ENCODE data around the gene ZNF646.
"Not testable (repeated sequence)": the region's sequence is repeated elsewhere in the genome, so short reads cannot be mapped to it uniquely, and the experiment has no call there.

ZNF646 gene

GRCh38 chr16:31094088-31094423 is 19.8 kb downstream of the ZNF646 start:
- TF ChIP-seq MAX (IDR thresholded peaks at IDR 0.05; ENCODE audit: low read depth, low read length), result no peak
- no peak for TF ChIP-seq POLR2A (IDR thresholded peaks at IDR 0.05; ENCODE audit: extremely low read depth, insufficient read length)
- TF ChIP-seq MYC (IDR thresholded peaks at IDR 0.05; ENCODE audit: low read depth, low read length), result no peak
- no peak for TF ChIP-seq CTCF (IDR thresholded peaks at IDR 0.05; ENCODE audit: low read depth, low read length)
- H3K4me3 ChIP-seq (ENCODE audit: low read depth, low read length), result peak overlapping the region; percentile 85
- no peak for DNase-seq (ENCODE audit: low read depth)

- peak; percentile 37 for TF ChIP-seq POLR2A (IDR thresholded peaks at IDR 0.05; ENCODE audit: extremely low read depth, insufficient read length)
- no peak for TF ChIP-seq CTCF (IDR thresholded peaks at IDR 0.05; ENCODE audit: low read depth, low read length)
- peak; percentile 56; the same call in 1 of the 2 replicates for TF ChIP-seq MAX (IDR thresholded peaks at IDR 0.05; ENCODE audit: low read depth, low read length)
- peak; percentile 66 for TF ChIP-seq MYC (IDR thresholded peaks at IDR 0.05; ENCODE audit: low read depth, low read length)
- DNase-seq (ENCODE audit: low read depth), result peak; percentile 98
- H3K4me3 ChIP-seq (ENCODE audit: low read depth, low read length), result peak within 1 kb of the TSS; percentile 85
Observed at GRCh38 chr16:31094424-31095120, 20.4 kb downstream of the ZNF646 start, which contains the start of gene VKORC1. VKORC1 (minus strand) TSS chr16:31094797; CDS start chr16:31094729, 68 bp downstream.

GRCh38 chr16:31099860-31100638 is 25.8 kb downstream of the ZNF646 start:
- H3K4me3 ChIP-seq (ENCODE audit: low read depth, low read length), result no peak overlapping the region
- TF ChIP-seq POLR2A (IDR thresholded peaks at IDR 0.05; ENCODE audit: extremely low read depth, insufficient read length), result no peak
- TF ChIP-seq CTCF (IDR thresholded peaks at IDR 0.05; ENCODE audit: low read depth, low read length), result no peak
- TF ChIP-seq MAX (IDR thresholded peaks at IDR 0.05; ENCODE audit: low read depth, low read length), result no peak
- TF ChIP-seq MYC (IDR thresholded peaks at IDR 0.05; ENCODE audit: low read depth, low read length), result no peak
- no peak for DNase-seq (ENCODE audit: low read depth)

GRCh38 chr16:31100876-31101641 is 26.8 kb downstream of the ZNF646 start:
- DNase-seq (ENCODE audit: low read depth); H3K4me3 ChIP-seq (ENCODE audit: low read depth, low read length): not testable (repeated sequence)

GRCh38 chr16:31105677-31106213 is 31.5 kb downstream of the ZNF646 start:
- DNase-seq (ENCODE audit: low read depth), result peak; percentile 90
- TF ChIP-seq MYC (IDR thresholded peaks at IDR 0.05; ENCODE audit: low read depth, low read length) (peak; percentile 97), POLR2A (IDR thresholded peaks at IDR 0.05; ENCODE audit: extremely low read depth, insufficient read length) (no peak), MAX (IDR thresholded peaks at IDR 0.05; ENCODE audit: low read depth, low read length) (peak; percentile 97), CTCF (IDR thresholded peaks at IDR 0.05; ENCODE audit: low read depth, low read length) (peak; percentile 73)
- H3K4me3 ChIP-seq (ENCODE audit: low read depth, low read length), result no peak overlapping the region
